Vagina (tissue), 2 donors: Measurements from ENCODE around the gene OR52I2.

Experiments used
- POLR2A ChIP-seq, 2 donors: fragments of 450-650 bp; IDR thresholded peaks; one replicate each; pipeline ENCODE4 v1.6.1; 2017; ENCODE audit warnings: antibody characterized with exemption in 2 of 2, mild to moderate bottlenecking in 2 of 2, moderate library complexity in 2 of 2
- TF ChIP-seq, protein P1 (sequence below), 3 experiments: fragments of 450-650 bp in 2 of 3; fragments of 200-600 bp in 1 of 3; sonication (generic) in 1 of 3; IDR thresholded peaks; one replicate each; pipeline ENCODE4 v1.5.1; 2017 to 2019; ENCODE audit warnings: antibody characterized with exemption in 3 of 3, mild to moderate bottlenecking in 2 of 3, moderate library complexity in 2 of 3

DNA sequence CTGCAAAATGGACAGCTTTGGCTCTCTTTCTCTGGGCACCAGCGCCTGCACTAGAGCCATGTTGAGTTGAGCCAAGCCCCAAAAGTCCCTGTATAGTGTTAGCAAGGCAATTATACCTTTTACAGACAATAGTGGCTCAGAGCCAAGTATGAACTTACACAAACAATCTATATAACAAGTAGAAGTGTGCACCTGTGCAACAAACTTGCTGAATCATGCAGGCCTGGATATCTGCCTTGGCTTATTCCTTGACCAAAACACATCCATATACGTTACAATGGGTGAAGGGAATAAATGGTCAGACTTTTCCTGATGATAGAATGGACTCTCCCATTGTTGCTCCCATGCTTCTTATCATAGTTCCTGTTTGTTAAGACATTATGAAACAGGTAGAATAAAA is 3.8 kb upstream of the OR52I2 start:
- no peak for TF ChIP-seq POLR2A (IDR thresholded peaks at IDR 0.05)
- TF ChIP-seq, protein P1, sequence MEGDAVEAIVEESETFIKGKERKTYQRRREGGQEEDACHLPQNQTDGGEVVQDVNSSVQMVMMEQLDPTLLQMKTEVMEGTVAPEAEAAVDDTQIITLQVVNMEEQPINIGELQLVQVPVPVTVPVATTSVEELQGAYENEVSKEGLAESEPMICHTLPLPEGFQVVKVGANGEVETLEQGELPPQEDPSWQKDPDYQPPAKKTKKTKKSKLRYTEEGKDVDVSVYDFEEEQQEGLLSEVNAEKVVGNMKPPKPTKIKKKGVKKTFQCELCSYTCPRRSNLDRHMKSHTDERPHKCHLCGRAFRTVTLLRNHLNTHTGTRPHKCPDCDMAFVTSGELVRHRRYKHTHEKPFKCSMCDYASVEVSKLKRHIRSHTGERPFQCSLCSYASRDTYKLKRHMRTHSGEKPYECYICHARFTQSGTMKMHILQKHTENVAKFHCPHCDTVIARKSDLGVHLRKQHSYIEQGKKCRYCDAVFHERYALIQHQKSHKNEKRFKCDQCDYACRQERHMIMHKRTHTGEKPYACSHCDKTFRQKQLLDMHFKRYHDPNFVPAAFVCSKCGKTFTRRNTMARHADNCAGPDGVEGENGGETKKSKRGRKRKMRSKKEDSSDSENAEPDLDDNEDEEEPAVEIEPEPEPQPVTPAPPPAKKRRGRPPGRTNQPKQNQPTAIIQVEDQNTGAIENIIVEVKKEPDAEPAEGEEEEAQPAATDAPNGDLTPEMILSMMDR (IDR thresholded peaks at IDR 0.05), result no peak
